Esophagus squamous epithelium (tissue), 4 donors: ENCODE measurements around the gene TCF19.

Experiments used
- CTCF ChIP-seq, 6 experiments: fragments of 450-650 bp in 4 of 6; fragments of 200-600 bp in 2 of 6; sonication (generic) in 2 of 6; IDR thresholded peaks; one replicate each; pipeline ENCODE4 v1.5.1; 2016 to 2019; ENCODE audit warnings: antibody characterized with exemption in 6 of 6, mild to moderate bottlenecking in 4 of 6, moderate library complexity in 4 of 6
- POLR2A ChIP-seq, 4 donors: fragments of 450-650 bp; IDR thresholded peaks; one replicate each; pipeline ENCODE4 v1.6.1; 2017; ENCODE audit warnings: antibody characterized with exemption in 4 of 4, mild to moderate bottlenecking in 4 of 4, moderate library complexity in 3 of 4

GRCh38 chr6:31203345-31203979 lies 45.1 kb downstream of the TCF19 start:
- TF ChIP-seq CTCF (IDR thresholded peaks at IDR 0.05) (no peak), POLR2A (IDR thresholded peaks at IDR 0.05) (no peak)
